K562 (cell line): ENCODE data around the gene C22orf31.

Source experiments
- CREB5 ChIP-seq: fragments of 250-450 bp; sonication (Bioruptor Pico); IDR thresholded peaks from 2 replicates; pipeline ENCODE4 v1.5.0; 2020; ENCODE audit warnings: mild to moderate bottlenecking
- CTCF ChIP-seq, 3 experiments: IDR thresholded peaks in 2 of 3; conservative IDR thresholded peaks in 1 of 3; 2 replicates each; pipeline ENCODE4 v1.5.1; 2011 to 2012; ENCODE audit warnings: low read length in 3 of 3, mild to moderate bottlenecking in 3 of 3, control low read depth in 2 of 3, improper control_type of control experiment in 1 of 3, inconsistent platforms in 1 of 3, low read depth in 1 of 3, mixed read lengths in 1 of 3, moderate library complexity in 1 of 3; ENCODE audit not compliant: insufficient read depth in 2 of 3
- FOXP4 ChIP-seq: sonication (generic); formaldehyde crosslinking; IDR thresholded peaks from 2 replicates; pipeline ENCODE4 v1.8.0; 2022; ENCODE audit warnings: mild to moderate bottlenecking, missing genetic modification reagents, borderline replicate concordance
- GABPA ChIP-seq: fragments of 200-800 bp; sonication (Bioruptor generic); conservative IDR thresholded peaks from 2 replicates; pipeline ENCODE4 v1.6.1; 2016; ENCODE audit warnings: low read depth, missing genetic modification characterization, missing compliant biosample characterization
- GABPB1 ChIP-seq: sonication (generic); formaldehyde crosslinking; IDR thresholded peaks from 2 replicates; pipeline ENCODE4 v1.8.0; 2022; ENCODE audit warnings: mild to moderate bottlenecking, missing genetic modification reagents
- SP2 ChIP-seq: IDR thresholded peaks from 2 replicates; pipeline ENCODE4 v1.6.1; 2011; ENCODE audit warnings: mild to moderate bottlenecking, low read depth, low read length, moderate library complexity; ENCODE audit not compliant: poor library complexity, severe bottlenecking; ENCODE audit errors: extremely low read depth
- TFE3 ChIP-seq: fragments of 450-650 bp; formaldehyde crosslinking; IDR thresholded peaks from 2 replicates; pipeline ENCODE4 v1.4.0; 2020; ENCODE audit warnings: mild to moderate bottlenecking, mixed read lengths
- UBTF ChIP-seq, 2 experiments: IDR thresholded peaks; 2 replicates each; pipeline ENCODE4 v1.6.1; 2012; ENCODE audit warnings: improper control_type of control experiment in 2 of 2, low read depth in 2 of 2, low read length in 2 of 2, borderline replicate concordance in 1 of 2
- ZNF282 ChIP-seq: sonication (generic); formaldehyde crosslinking; IDR thresholded peaks from 2 replicates; pipeline ENCODE4 v1.8.1; 2023; ENCODE audit warnings: missing genetic modification reagents

GRCh38 chr22:29030016-29030617 lies 31.5 kb downstream of the C22orf31 start:
- peak; percentile 31; the same call in 1 of the 2 replicates for TF ChIP-seq GABPA (tag)
- no peak for TF ChIP-seq CREB5
- TF ChIP-seq TFE3 (CRISPR knock-in tag) = no peak
- TF ChIP-seq FOXP4 (CRISPR knock-in tag) = no peak
- no peak for TF ChIP-seq ZNF282 (CRISPR knock-in tag)
- no peak for TF ChIP-seq SP2
- 0 out of 6 replicates have a peak, but pooled peaks of 1 of the 3 experiments have one; percentile 8 for TF ChIP-seq CTCF (IDR thresholded peaks at IDR 0.05 in 2 of 3, conservative IDR thresholded peaks at IDR 0.05 in 1 of 3; ENCODE audit: insufficient read depth in 2 of 3, low read depth in 1 of 3, low read length in 3 of 3)
- no peak for TF ChIP-seq GABPB1
- no peak for TF ChIP-seq UBTF (IDR thresholded peaks at IDR 0.05; ENCODE audit: borderline replicate concordance in 1 of 2, low read depth in 2 of 2, low read length in 2 of 2)
